NOMO-1 treated with DMSO at 0.1 percent for 48 hours (cell line): ENCODE measurements around the gene FAM181A.

Experiments used
- DNase-seq: peaks from one replicate; lab custom pipeline; 2025; ENCODE audit not compliant: unreplicated experiment; lab: John Stamatoyannopoulos, UW

FAM181A gene

DNA sequence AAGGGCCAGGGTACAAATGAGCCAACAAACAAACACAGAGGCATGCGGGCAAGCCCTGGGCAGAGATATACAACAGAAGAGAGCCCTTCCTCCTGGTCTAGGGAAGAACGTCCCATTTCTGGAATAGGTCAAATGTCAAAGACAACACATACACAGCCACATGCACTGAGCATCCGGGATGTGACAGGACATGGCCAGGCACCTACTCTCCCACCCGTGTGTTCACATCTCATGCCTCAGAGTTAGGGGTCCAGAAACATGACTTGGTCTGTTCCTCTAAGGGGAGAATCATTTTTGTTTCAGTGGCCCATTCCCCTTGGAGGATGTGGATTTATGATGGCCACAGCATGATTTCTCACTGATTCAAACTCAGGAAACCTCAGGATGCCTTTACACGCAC is 50.0 kb downstream of the FAM181A start:
- DNase-seq: no peak

DNA sequence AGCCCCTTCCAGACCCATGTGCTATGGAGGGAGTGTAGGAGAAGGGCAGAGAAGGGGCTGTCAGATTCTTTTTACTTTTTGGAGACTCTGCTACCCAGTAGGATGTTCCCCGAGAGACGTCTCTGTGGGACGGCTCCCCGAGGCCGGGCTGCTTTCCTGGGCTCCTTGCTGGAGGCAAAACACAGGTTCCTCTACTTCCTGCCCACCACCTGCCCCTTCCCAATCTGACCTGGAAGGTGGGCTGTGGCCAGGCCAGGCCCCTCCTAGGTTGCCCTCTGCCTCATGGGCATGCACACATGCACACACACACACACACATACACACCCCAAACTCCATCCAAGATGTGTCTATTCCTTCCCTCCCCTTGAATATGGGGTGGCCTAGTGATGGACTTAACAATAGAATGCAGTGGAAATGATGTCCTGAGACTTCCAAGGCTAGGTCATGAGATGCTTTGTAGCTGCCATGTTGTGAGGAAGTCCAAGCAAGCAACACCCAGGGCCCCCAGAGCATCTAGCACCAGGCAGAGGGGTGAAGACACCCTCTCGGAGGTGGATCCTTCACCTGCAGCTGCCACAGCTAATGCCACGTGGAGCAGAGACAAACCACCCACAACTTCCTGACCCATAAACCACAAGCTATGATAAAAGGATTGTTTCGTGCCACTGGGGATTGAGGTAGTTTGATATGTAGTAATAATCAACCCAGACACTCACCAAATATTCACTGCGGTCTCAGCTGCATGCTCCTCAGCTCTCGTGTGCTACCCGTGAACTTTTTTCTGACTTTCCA is 50.8 kb downstream of the FAM181A start:
- DNase-seq: peak; percentile 70

DNA sequence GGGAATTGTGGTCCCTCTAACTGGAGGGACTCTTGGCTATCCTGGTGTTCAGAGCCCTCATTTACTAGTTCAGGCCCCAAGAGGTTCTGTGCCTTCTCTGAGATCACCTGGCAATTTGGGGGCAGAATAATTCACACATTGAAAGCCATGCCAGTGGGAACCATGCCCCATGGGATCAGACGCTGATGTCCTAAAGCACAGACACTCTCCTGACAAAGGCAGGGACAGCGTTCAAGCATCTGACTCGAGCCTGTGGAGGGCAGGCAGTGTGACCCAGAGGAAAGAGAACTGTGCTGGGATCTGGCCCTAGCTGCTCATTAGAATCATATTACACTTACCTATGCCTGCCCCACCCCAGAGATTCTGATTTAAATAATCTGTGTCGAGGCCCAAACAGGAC is 51.6 kb downstream of the FAM181A start:
- DNase-seq: no peak
